HL-60/S4 treated with phorbol 12-myristate 13-acetate at 8.2 ng/mL for 4 days and 3 days (cell line): Measurements from ENCODE around the gene RAP1A.

Experiments
- in situ Hi-C: fragments of 300-500 bp; cut with MboI; formaldehyde crosslinking; loops from 2 replicates; pipeline ENCODE4 v1.15.0; 2022; ENCODE audit warnings: low sequenced_read_pairs

Gene RAP1A

GRCh38 chr1:111706921-111707320, 87.3 kb downstream of the RAP1A start:
- in situ Hi-C loops = no loop called here

GRCh38 chr1:111707906-111708305, 88.3 kb downstream of the RAP1A start:
- in situ Hi-C loops = no loop called here

- in situ Hi-C loops = no loop called here
Observed at GRCh38 chr1:111709986-111710385, 90.4 kb downstream of the RAP1A start.

- in situ Hi-C loops = no loop called here
Observed at GRCh38 chr1:111716333-111716732, 96.7 kb downstream of the RAP1A start.

- in situ Hi-C loops = no loop called here
Observed at GRCh38 chr1:111717450-111717849, 97.9 kb downstream of the RAP1A start.

GRCh38 chr1:111719135-111719534, 99.5 kb downstream of the RAP1A start:
- in situ Hi-C loops = no loop called here

- in situ Hi-C loops = no loop called here
Observed at GRCh38 chr1:111719674-111720132, 100.1 kb downstream of the RAP1A start.

- in situ Hi-C loops = no loop called here
Observed at GRCh38 chr1:111720274-111720976, 100.8 kb downstream of the RAP1A start.

GRCh38 chr1:111720977-111721786, 101.6 kb downstream of the RAP1A start:
- in situ Hi-C loops = no loop called here

- in situ Hi-C loops = no loop called here
Observed at GRCh38 chr1:111723091-111723806, 103.7 kb downstream of the RAP1A start.

GRCh38 chr1:111723871-111724270, 104.3 kb downstream of the RAP1A start:
- in situ Hi-C loops = no loop called here

- in situ Hi-C loops = no loop called here
Observed at GRCh38 chr1:111725192-111725591, 105.6 kb downstream of the RAP1A start.

GRCh38 chr1:111727056-111727455, 107.5 kb downstream of the RAP1A start:
- in situ Hi-C loops = no loop called here

- in situ Hi-C loops = no loop called here
Observed at GRCh38 chr1:111729271-111729921, 109.8 kb downstream of the RAP1A start.

GRCh38 chr1:111729946-111730681, 110.5 kb downstream of the RAP1A start:
- in situ Hi-C loops = no loop called here

GRCh38 chr1:111730706-111731105, 111.1 kb downstream of the RAP1A start:
- in situ Hi-C loops = no loop called here

GRCh38 chr1:111731956-111732355, 112.4 kb downstream of the RAP1A start:
- in situ Hi-C loops = no loop called here

GRCh38 chr1:111732718-111733117, 113.1 kb downstream of the RAP1A start:
- in situ Hi-C loops = no loop called here

- in situ Hi-C loops = no loop called here
Observed at GRCh38 chr1:111733183-111733991, 113.8 kb downstream of the RAP1A start.

GRCh38 chr1:111733992-111734341, 114.4 kb downstream of the RAP1A start:
- in situ Hi-C loops = no loop called here
